Upper lobe of right lung (tissue), 1 donor: ENCODE data around the gene NSRP1. TPM values are rescaled to one million over a fixed set of nuclear protein-coding genes. Genes with fewer than 3 reads are reported as not detected.

Experiments
- ATAC-seq: fragments of 200-7000 bp; cut with Tn5 transposase; one replicate; pipeline ENCODE4 v1.9.1; 2020; ENCODE audit warnings: mild to moderate bottlenecking, moderate library complexity
- DNase-seq: peaks from one replicate; pipeline ENCODE4 v3.0.0-alpha.2; 2020
- H3K27ac ChIP-seq: fragments of 200-600 bp; one replicate; pipeline ENCODE4 v1.8.0; 2022
- H3K27me3 ChIP-seq: fragments of 200-600 bp; one replicate; pipeline ENCODE4 v1.8.0; 2022; ENCODE audit warnings: mild to moderate bottlenecking
- H3K36me3 ChIP-seq: fragments of 200-600 bp; one replicate; pipeline ENCODE4 v1.8.0; 2022
- H3K4me1 ChIP-seq: fragments of 200-600 bp; one replicate; pipeline ENCODE4 v1.8.0; 2022
- H3K4me3 ChIP-seq: fragments of 200-600 bp; one replicate; pipeline ENCODE4 v1.8.0; 2022; ENCODE audit warnings: mild to moderate bottlenecking
- H3K9me3 ChIP-seq: fragments of 200-600 bp; one replicate; pipeline ENCODE4 v1.8.0; 2022
- intact Hi-C: fragments of 100-400 bp; cut with DNase I; formaldehyde crosslinking; loops from one replicate; pipeline ENCODE4 v1.11.0; 2022
- total RNA-seq: library from RNA; stranded (reverse); fragmentation: NEBNext Ultra II Directional; extraction: Animal tissue kit (Norgen Biotek cat#: 25700); gene quantifications from one replicate; pipeline ENCODE4 v1.2.1, GENCODE V29; 2021
- TF ChIP-seq, protein P1 (sequence below): fragments of 200-600 bp; IDR thresholded peaks from one replicate; pipeline ENCODE4 v1.8.0; 2022; ENCODE audit warnings: antibody characterized with exemption
- donor health status: DM: no; HTN: yes; CAD: no; lungs with severe emphysema.

NSRP1 gene
- total RNA-seq, 1 donor from 2014 or later: 31.0 TPM

GRCh38 chr17:30222721-30223175, 106.1 kb downstream of the NSRP1 start:
- Histone ChIP-seq H3K4me1 (no peaks in the 10 kb centered on the region), H3K9me3 (no peaks in the 10 kb centered on the region), H3K36me3 (no peaks in the 10 kb centered on the region), H3K27ac (no peak overlapping the region), H3K27me3 (no peaks in the 10 kb centered on the region), H3K4me3 (no peak overlapping the region)
- DNase-seq: no peak
- TF ChIP-seq, protein P1, sequence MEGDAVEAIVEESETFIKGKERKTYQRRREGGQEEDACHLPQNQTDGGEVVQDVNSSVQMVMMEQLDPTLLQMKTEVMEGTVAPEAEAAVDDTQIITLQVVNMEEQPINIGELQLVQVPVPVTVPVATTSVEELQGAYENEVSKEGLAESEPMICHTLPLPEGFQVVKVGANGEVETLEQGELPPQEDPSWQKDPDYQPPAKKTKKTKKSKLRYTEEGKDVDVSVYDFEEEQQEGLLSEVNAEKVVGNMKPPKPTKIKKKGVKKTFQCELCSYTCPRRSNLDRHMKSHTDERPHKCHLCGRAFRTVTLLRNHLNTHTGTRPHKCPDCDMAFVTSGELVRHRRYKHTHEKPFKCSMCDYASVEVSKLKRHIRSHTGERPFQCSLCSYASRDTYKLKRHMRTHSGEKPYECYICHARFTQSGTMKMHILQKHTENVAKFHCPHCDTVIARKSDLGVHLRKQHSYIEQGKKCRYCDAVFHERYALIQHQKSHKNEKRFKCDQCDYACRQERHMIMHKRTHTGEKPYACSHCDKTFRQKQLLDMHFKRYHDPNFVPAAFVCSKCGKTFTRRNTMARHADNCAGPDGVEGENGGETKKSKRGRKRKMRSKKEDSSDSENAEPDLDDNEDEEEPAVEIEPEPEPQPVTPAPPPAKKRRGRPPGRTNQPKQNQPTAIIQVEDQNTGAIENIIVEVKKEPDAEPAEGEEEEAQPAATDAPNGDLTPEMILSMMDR: no peak
- intact Hi-C loops: no loop called here
- ATAC-seq: no peak

DNA sequence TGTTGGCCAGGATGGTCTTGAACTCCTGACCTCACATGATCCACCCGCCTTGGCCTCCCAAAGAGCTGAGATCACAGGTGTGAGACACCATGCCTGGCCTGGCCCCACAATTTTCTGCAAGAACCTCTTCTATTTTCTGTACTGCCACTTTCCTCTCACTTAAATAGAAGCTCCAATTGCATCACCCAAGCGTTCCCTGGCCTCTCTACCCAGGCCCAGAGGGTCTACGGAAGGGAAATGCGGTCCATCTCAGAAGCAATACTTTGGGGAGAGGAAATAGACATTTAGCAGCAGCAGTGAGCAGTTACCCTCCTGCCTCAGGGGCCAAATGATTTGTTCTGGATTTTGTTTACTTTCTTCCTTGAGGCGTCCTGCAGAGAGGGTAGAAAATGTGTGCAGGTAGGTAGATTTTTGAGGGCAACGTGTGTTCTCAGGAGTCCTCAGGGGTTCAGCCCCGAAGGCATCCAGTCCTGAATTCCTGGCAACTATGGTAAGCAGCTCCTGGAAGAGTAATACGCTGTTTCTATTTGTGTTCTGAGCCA, 107.9 kb downstream of the NSRP1 start:
- intact Hi-C loops: no loop called here
- DNase-seq: no peak
- ATAC-seq: no peak
- Histone ChIP-seq H3K9me3 (no peaks in the 10 kb centered on the region), H3K36me3 (no peaks in the 10 kb centered on the region), H3K4me1 (no peaks in the 10 kb centered on the region), H3K27me3 (no peaks in the 10 kb centered on the region), H3K4me3 (no peak overlapping the region), H3K27ac (no peak overlapping the region)
- TF ChIP-seq, protein P1: no peak

- intact Hi-C loops: no loop called here
- no peak for DNase-seq
- TF ChIP-seq, protein P1: no peak
- H3K27ac ChIP-seq: no peak overlapping the region
- no peak for ATAC-seq
- no peak overlapping the region for H3K4me3 ChIP-seq
- H3K9me3 ChIP-seq: no peaks in the 10 kb centered on the region
- H3K36me3 ChIP-seq: no peaks in the 10 kb centered on the region
- H3K27me3 ChIP-seq: no peaks in the 10 kb centered on the region
- H3K4me1 ChIP-seq: no peaks in the 10 kb centered on the region
These were observed 108.5 kb downstream of the NSRP1 start for GRCh38 chr17:30225112-30225511.

DNA sequence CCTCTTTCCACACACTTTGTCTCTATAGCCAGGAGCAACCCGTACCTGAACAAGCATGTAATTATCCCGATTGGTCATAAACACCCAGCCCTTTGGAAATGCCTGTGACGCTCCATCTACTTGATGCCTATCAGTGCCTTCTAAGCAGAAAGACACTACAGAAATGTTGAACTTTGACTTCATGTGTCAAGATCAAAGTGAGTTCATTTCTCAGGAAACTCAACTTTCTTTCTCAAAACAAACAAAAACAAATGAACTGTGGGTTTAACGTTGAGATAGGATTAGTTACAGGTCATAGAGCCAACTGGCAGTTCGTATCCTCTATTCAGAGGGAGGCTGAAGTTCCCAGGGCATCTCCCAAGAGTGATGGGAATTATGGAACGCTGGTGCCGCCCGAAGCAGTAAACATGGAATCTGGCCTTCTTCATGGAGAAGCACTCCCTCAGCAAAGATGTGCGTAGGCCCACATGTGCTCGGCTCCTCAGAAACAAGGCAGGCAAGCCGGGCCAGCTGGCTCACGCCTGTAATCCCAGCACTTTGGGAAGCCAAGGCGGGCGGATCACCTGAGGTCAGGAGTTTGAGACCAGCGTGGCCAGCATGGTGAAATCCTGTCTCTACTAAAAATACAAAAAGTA, 109.4 kb downstream of the NSRP1 start:
- no peak for ATAC-seq
- Histone ChIP-seq H3K27ac (no peak overlapping the region), H3K36me3 (no peaks in the 10 kb centered on the region), H3K9me3 (no peaks in the 10 kb centered on the region), H3K4me3 (no peak overlapping the region), H3K4me1 (no peaks in the 10 kb centered on the region), H3K27me3 (no peaks in the 10 kb centered on the region)
- intact Hi-C loops: no loop called here
- no peak for DNase-seq
- TF ChIP-seq, protein P1: no peak

- no peaks in the 10 kb centered on the region for H3K9me3 ChIP-seq
- ATAC-seq (no peak), DNase-seq (no peak)
- H3K27me3 ChIP-seq: no peaks in the 10 kb centered on the region
- TF ChIP-seq, protein P1: no peak
- no peaks in the 10 kb centered on the region for H3K4me1 ChIP-seq
- intact Hi-C loops: no loop called here
- no peaks in the 10 kb centered on the region for H3K36me3 ChIP-seq
- no peak overlapping the region for H3K27ac ChIP-seq
- H3K4me3 ChIP-seq: no peak overlapping the region
These were observed 110.3 kb downstream of the NSRP1 start for GRCh38 chr17:30226878-30227277.

- Histone ChIP-seq H3K36me3 (no peaks in the 10 kb centered on the region), H3K9me3 (no peaks in the 10 kb centered on the region), H3K4me3 (no peak overlapping the region), H3K27me3 (no peaks in the 10 kb centered on the region), H3K4me1 (no peaks in the 10 kb centered on the region), H3K27ac (no peak overlapping the region)
- intact Hi-C loops: no loop called here
- ATAC-seq: no peak
- TF ChIP-seq, protein P1: no peak
- no peak for DNase-seq
These were observed 111.4 kb downstream of the NSRP1 start for GRCh38 chr17:30228011-30228410.
